Spleen (tissue), 11 donors: ENCODE data around the gene UBA52. TPM values are rescaled to one million over a fixed set of nuclear protein-coding genes. Genes with fewer than 3 reads are reported as not detected.
"Not testable (repeated sequence)": the region's sequence is repeated elsewhere in the genome, so short reads cannot be mapped to it uniquely, and the experiment has no call there.

Experiments used
- DNase-seq: peaks from one replicate; pipeline ENCODE4 v3.0.0-alpha.2; 2020
- H3K27ac ChIP-seq, 8 donors: fragments of 200-600 bp; sonication (generic) in 7 of 8; 1 replicate in 4 of 8; 2 replicates in 4 of 8; pipeline versions ENCODE4 v1.5.0 to v1.8.0; 2016 to 2021; ENCODE audit warnings: inconsistent platforms in 4 of 8, mild to moderate bottlenecking in 4 of 8, moderate library complexity in 1 of 8
- H3K27me3 ChIP-seq, 7 donors: fragments of 200-600 bp; sonication (generic) in 6 of 7; replicated peaks in 1 of 7; 1 replicate in 4 of 7; 2 replicates in 3 of 7; pipeline versions ENCODE4 v1.5.0 to v1.8.0; 2016 to 2021; ENCODE audit warnings: inconsistent platforms in 3 of 7, mild to moderate bottlenecking in 1 of 7
- H3K36me3 ChIP-seq, 6 donors: fragments of 200-600 bp; sonication (generic) in 5 of 6; 1 replicate in 4 of 6; 2 replicates in 2 of 6; pipeline versions ENCODE4 v1.5.0 to v1.8.0; 2016 to 2021; ENCODE audit warnings: inconsistent platforms in 2 of 6
- H3K4me1 ChIP-seq, 6 donors: fragments of 200-600 bp; sonication (generic) in 5 of 6; 1 replicate in 3 of 6; 2 replicates in 3 of 6; pipeline versions ENCODE4 v1.5.0 to v1.8.0; 2016 to 2021; ENCODE audit warnings: inconsistent platforms in 3 of 6
- H3K4me3 ChIP-seq, 8 donors: fragments of 200-600 bp; sonication (generic) in 7 of 8; 1 replicate in 4 of 8; 2 replicates in 4 of 8; pipeline versions ENCODE4 v1.5.0 to v1.8.0; 2016 to 2021; ENCODE audit warnings: inconsistent platforms in 4 of 8, mild to moderate bottlenecking in 4 of 8, moderate library complexity in 2 of 8
- H3K9me3 ChIP-seq, 8 donors: fragments of 200-600 bp; sonication (generic) in 7 of 8; 1 replicate in 4 of 8; 2 replicates in 4 of 8; pipeline versions ENCODE4 v1.5.0 to v1.8.0; 2016 to 2021; ENCODE audit warnings: inconsistent platforms in 4 of 8
- POLR2A ChIP-seq, 3 donors: fragments of 450-650 bp; IDR thresholded peaks; one replicate each; pipeline ENCODE4 v1.5.1; 2017; ENCODE audit warnings: antibody characterized with exemption in 3 of 3, mild to moderate bottlenecking in 1 of 3
- POLR2AphosphoS5 ChIP-seq, 3 donors: sonication (generic); formaldehyde crosslinking; IDR thresholded peaks; one replicate each; pipeline ENCODE4 v1.5.1; 2017; ENCODE audit warnings: antibody characterized with exemption in 3 of 3
- WGBS, 5 donors: extraction: QIAGEN DNeasy Blood & Tissue Kit in 3 of 5; methylation state at CpG; one replicate each; pipeline versions ENCODE4 v1.1.5 to v1.1.7; 2013 to 2018; 5-methylcytosine and 5-hydroxymethylcytosine counted together
- intact Hi-C: fragments of 100-400 bp; cut with DNase I; formaldehyde crosslinking; loops from one replicate; pipeline ENCODE4 v1.15.0; 2023; ENCODE audit warnings: low total_unique reads
- polyA plus RNA-seq, 3 donors: library from polyadenylated mRNA; stranded (reverse); fragments of 200-250 nt; gene quantifications; one replicate each; pipeline ENCODE4 v1.2.1, GENCODE V29; 2013
- total RNA-seq, 7 donors: library from RNA; depleted of rRNA in 3 of 7; stranded (reverse); fragments of >200 nt in 3 of 7; fragmentation: NEBNext Ultra II Directional in 4 of 7; extraction: Animal tissue kit (Norgen Biotek cat#: 25700) in 4 of 7; gene quantifications; one replicate each; pipeline versions ENCODE4 v1.1.0 to v1.2.1, GENCODE V29; 2016 to 2021
- TF ChIP-seq, protein P1 (sequence below), 11 experiments: fragments of 200-600 bp in 7 of 11; fragments of 450-650 bp in 4 of 11; sonication (generic) in 4 of 11; IDR thresholded peaks in 8 of 11; conservative IDR thresholded peaks in 3 of 11; 1 replicate in 7 of 11; 2 replicates in 4 of 11; pipeline versions ENCODE4 v1.4.0 to v1.8.0; 2016 to 2021; ENCODE audit warnings: antibody characterized with exemption in 11 of 11, inconsistent platforms in 4 of 11, mild to moderate bottlenecking in 1 of 11
- donor health status: healthy with polysubstance abuse.
- donor health status: DM: no; HTN: no; CAD: no; lungs with moderate emphysema.
- donor health status: DM: no; HTN: no; CAD: no.
- donor health status: Bipolar disorder and iron deficiency.
- donor health status: healthy.
- donor health status: DM: no; HTN: no; CAD: no.
- donor health status: DM: yes; HTN: yes; CAD: no.

The UBA52 gene
- total and polyA plus RNA-seq, 10 donors = 650 to 2,132 (median 1,063) TPM

DNA sequence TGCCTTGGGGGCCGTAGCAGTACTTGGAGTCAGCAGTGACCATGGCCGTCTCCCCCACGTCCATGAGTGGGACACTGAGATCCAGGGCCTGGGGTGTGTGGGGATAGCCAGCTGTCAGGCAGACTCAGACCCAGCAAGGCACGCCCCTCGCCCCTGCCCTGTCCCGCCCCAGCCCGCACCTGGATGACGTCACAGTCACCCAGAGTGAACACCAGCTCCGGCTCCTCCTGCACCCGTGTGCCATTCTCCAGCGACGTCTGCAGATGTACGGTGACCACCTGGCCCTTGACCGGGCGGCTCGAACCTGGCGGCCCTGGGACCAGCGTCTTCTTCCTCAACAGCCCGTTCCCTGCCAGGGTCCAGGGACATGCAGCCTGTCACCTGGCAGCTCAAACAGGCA lies 32.3 kb upstream of the UBA52 start:
- intact Hi-C loops = no loop called here
- H3K9me3 ChIP-seq = no peaks in the 10 kb centered on the region
- peaks cover 0 to 74% (median 58%) of the 10 kb centered on the region in 6 donors for H3K36me3 ChIP-seq
- H3K27ac ChIP-seq = no peak overlapping the region
- H3K4me1 ChIP-seq = peaks cover 11 to 47% (median 22%) of the 10 kb centered on the region in 6 donors
- H3K4me3 ChIP-seq = no peak overlapping the region
- H3K27me3 ChIP-seq = no peaks in the 10 kb centered on the region
- peak in 2 of 3 donors; percentile 15 to 48 for TF ChIP-seq POLR2AphosphoS5 (IDR thresholded peaks at IDR 0.05)
- TF ChIP-seq, protein P1, sequence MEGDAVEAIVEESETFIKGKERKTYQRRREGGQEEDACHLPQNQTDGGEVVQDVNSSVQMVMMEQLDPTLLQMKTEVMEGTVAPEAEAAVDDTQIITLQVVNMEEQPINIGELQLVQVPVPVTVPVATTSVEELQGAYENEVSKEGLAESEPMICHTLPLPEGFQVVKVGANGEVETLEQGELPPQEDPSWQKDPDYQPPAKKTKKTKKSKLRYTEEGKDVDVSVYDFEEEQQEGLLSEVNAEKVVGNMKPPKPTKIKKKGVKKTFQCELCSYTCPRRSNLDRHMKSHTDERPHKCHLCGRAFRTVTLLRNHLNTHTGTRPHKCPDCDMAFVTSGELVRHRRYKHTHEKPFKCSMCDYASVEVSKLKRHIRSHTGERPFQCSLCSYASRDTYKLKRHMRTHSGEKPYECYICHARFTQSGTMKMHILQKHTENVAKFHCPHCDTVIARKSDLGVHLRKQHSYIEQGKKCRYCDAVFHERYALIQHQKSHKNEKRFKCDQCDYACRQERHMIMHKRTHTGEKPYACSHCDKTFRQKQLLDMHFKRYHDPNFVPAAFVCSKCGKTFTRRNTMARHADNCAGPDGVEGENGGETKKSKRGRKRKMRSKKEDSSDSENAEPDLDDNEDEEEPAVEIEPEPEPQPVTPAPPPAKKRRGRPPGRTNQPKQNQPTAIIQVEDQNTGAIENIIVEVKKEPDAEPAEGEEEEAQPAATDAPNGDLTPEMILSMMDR (IDR thresholded peaks at IDR 0.05 in 8 of 11, conservative IDR thresholded peaks at IDR 0.05 in 3 of 11) = no peak
- 95 to 99% (median 97%) methylated on average over 16 to 19 of the region's 19 CpGs for WGBS, 5 donors
- DNase-seq = no peak

DNA sequence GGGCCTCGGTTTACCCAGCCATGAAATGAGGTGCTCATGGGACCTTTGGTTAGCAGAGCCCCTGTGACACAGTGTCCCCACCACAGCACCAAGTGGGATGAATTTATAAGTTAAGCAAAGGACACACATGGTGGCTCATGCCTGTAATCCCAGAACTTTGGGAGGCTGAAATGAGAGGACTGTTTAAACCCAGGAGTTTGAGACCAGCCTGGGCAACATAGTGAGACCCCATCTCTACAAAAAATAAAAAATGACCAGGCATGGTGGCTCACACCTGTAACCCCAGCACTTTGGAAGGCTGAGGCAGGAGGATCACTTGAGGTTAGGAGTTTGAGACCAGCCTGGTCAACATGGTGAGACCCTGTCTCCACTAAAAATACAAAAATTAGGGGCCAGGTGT lies 31.5 kb upstream of the UBA52 start:
- H3K9me3 ChIP-seq, intact Hi-C loops, H3K4me3 ChIP-seq, H3K27ac ChIP-seq, H3K27me3 ChIP-seq, DNase-seq: not testable (repeated sequence)
- Histone ChIP-seq H3K36me3 (peaks cover 0 to 66% (median 55%) of the 10 kb centered on the region in 6 donors), H3K4me1 (peaks cover 11 to 55% (median 24%) of the 10 kb centered on the region in 6 donors)
- WGBS, 5 donors = 90 to 100% (median 93%) methylated on average over 1 of the region's 1 CpG

DNA sequence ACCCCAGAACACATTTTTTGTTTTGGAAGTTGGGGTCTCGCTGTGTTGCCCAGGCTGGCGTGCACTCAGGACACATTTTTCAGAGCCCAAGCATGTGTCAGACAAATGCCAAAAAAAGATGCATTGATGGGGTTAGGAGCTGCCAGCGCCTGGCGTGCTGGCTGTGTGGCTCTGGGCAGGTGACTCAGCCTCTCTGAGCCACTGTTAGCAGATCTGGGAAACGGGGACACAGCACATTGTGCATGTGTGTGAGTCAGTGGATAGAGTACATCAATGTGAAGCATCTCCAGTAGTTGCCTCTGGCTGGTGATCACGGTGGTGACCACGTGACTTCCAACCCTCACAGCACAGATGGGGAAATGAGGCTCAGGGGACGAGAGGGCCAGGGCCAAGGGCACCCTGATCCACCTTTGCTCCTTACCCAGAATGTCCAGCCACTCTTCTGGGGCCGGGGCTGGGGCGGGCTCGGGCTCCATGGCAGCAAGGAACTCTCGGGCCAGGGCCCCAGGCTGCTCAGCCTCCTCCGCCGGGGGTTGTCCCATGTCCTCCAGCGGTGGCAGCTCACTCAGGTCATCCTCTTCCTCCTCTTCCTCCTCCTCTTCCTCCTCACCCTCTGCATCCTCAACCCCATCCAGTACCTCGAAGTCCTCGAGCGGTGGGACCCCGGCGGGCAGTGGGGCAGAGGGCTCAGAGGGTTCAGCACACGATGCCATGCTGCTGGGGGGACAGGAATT lies 30.2 kb upstream of the UBA52 start:
- WGBS, 5 donors = 87 to 93% (median 89%) methylated on average over 20 to 21 of the region's 21 CpGs
- intact Hi-C loops = no loop called here
- Histone ChIP-seq H3K4me3 (peak overlapping the region in 1 of 8 donors; percentile 84), H3K27me3 (no peaks in the 10 kb centered on the region), H3K27ac (peak overlapping the region in 4 of 8 donors; percentile 92 to 96 (median 94)), H3K9me3 (no peaks in the 10 kb centered on the region), H3K4me1 (peaks cover 11 to 57% (median 24%) of the 10 kb centered on the region in 6 donors), H3K36me3 (peaks cover 0 to 53% (median 44%) of the 10 kb centered on the region in 6 donors)
- peak in 1 of 3 donors; percentile 5 for TF ChIP-seq POLR2AphosphoS5 (IDR thresholded peaks at IDR 0.05)
- TF ChIP-seq, protein P1 (IDR thresholded peaks at IDR 0.05 in 8 of 11, conservative IDR thresholded peaks at IDR 0.05 in 3 of 11) = no peak
- DNase-seq = no peak

DNA sequence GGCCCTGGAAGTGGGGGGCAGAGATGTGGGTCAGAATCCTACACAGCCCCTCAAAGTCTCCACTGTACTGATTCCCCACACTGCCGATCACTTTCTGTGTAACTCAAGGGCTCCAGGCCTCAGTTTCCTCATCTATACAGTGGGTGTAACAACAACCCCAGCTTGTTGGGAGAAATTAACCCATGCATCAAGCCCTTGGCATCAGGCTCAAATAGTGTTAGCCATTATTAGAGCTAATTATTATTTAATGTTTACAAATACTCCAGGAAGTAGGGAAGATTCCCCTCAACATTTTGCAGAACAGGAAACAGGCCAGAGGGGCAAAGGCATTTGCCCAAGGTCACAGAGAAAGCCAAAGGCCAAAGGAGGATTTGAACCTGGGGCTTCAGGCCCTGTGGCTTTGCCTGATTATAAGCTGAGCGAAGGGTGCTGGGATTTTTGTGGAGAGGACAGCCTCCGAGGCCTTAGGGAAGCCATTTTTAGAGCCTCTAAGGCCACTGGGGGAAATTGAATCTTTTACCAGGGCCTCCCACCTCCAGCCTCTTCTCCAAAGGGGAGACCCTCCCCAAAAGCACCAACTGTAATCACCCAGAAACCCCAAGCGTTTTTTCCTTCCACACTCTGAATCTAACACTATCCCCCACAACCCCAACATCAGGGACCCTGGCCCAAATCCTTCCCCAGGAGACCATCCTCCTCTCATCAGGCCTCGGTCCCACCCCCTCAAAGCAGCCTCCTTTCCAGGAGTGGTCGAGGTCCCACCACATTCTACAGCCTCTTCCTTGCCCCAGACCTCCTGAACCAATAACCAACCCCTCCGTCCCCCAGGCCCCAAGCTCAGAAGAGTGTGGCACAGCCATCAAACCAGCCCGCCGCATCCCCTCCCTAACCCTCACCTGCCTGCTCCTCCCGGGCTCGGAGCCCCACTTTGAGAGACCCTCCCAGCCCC lies 29.4 kb upstream of the UBA52 start:
- intact Hi-C loops = no loop called here
- DNase-seq = no peak
- TF ChIP-seq POLR2A (IDR thresholded peaks at IDR 0.05) (no peak), POLR2AphosphoS5 (IDR thresholded peaks at IDR 0.05) (no peak)
- TF ChIP-seq, protein P1 (IDR thresholded peaks at IDR 0.05 in 8 of 11, conservative IDR thresholded peaks at IDR 0.05 in 3 of 11) = no peak
- peaks cover 0 to 45% (median 36%) of the 10 kb centered on the region in 6 donors for H3K36me3 ChIP-seq
- 19 to 29% (median 21%) methylated on average over 11 of the region's 11 CpGs for WGBS, 5 donors
- H3K27ac ChIP-seq = peak overlapping the region in 7 of 8 donors; percentile 36 to 96 (median 92)
- no peaks in the 10 kb centered on the region for H3K27me3 ChIP-seq
- H3K9me3 ChIP-seq = no peaks in the 10 kb centered on the region
- peaks cover 11 to 57% (median 24%) of the 10 kb centered on the region in 6 donors for H3K4me1 ChIP-seq
- peak overlapping the region; percentile 38 to 84 (median 56) for H3K4me3 ChIP-seq
